H9 (cell line): ENCODE data around the gene FSIP2. TPM values are rescaled to one million over a fixed set of nuclear protein-coding genes. Genes with fewer than 3 reads are reported as not detected.

Source experiments
- DNase-seq: peaks from one replicate; pipeline ENCODE4 v3.0.0-alpha.2; 2017
- H2AFZ ChIP-seq: one replicate; pipeline ENCODE4 v1.6.1; 2013; ENCODE audit warnings: mild to moderate bottlenecking, low read length, control low read depth, moderate library complexity
- H2AK5ac ChIP-seq: 2 replicates; pipeline ENCODE4 v1.6.1; 2013; ENCODE audit warnings: low read length, control low read depth, mixed read lengths; ENCODE audit not compliant: insufficient read length
- H2BK120ac ChIP-seq: one replicate; pipeline ENCODE4 v1.6.1; 2013; ENCODE audit warnings: low read depth, mild to moderate bottlenecking, low read length, control low read depth, inconsistent platforms; ENCODE audit not compliant: poor library complexity, severe bottlenecking
- H2BK12ac ChIP-seq: 2 replicates; pipeline ENCODE4 v1.6.1; 2013; ENCODE audit warnings: low read length, control low read depth, mixed read lengths, low read depth; ENCODE audit not compliant: insufficient read length
- H2BK15ac ChIP-seq: 2 replicates; pipeline ENCODE4 v1.6.1; 2013; ENCODE audit warnings: low read depth, low read length, control low read depth
- H2BK20ac ChIP-seq: one replicate; pipeline ENCODE4 v1.6.1; 2013; ENCODE audit warnings: low read depth, mild to moderate bottlenecking, low read length, control low read depth, inconsistent platforms; ENCODE audit not compliant: poor library complexity, severe bottlenecking
- H2BK5ac ChIP-seq: 2 replicates; pipeline ENCODE4 v1.6.1; 2013; ENCODE audit warnings: low read length, control low read depth, mixed read lengths; ENCODE audit not compliant: insufficient read length
- H3K14ac ChIP-seq: 2 replicates; pipeline ENCODE4 v1.6.1; 2013; ENCODE audit warnings: low read length, control low read depth; ENCODE audit not compliant: insufficient read depth
- H3K18ac ChIP-seq: 2 replicates; pipeline ENCODE4 v1.6.1; 2013; ENCODE audit warnings: low read depth, mild to moderate bottlenecking, mixed read lengths, low read length, control low read depth; ENCODE audit not compliant: insufficient read length
- H3K23ac ChIP-seq: 2 replicates; pipeline ENCODE4 v1.6.1; 2013; ENCODE audit warnings: low read length, control low read depth, mixed read lengths, low read depth; ENCODE audit not compliant: insufficient read length
- H3K23me2 ChIP-seq: 2 replicates; pipeline ENCODE4 v1.6.1; 2013; ENCODE audit warnings: low read depth, mild to moderate bottlenecking, mixed read lengths, low read length, control low read depth; ENCODE audit not compliant: insufficient read length, poor library complexity, severe bottlenecking
- H3K27ac ChIP-seq: 2 replicates; pipeline ENCODE4 v1.5.1; 2013; ENCODE audit warnings: low read length, control low read depth, mixed read lengths, low read depth; ENCODE audit not compliant: insufficient read length
- H3K27me3 ChIP-seq: 2 replicates; pipeline ENCODE4 v1.6.1; 2013; ENCODE audit warnings: low read length, control low read depth, inconsistent platforms; ENCODE audit not compliant: insufficient read depth
- H3K4ac ChIP-seq: 2 replicates; pipeline ENCODE4 v1.6.1; 2013; ENCODE audit warnings: low read depth, mild to moderate bottlenecking, control low read depth, inconsistent platforms, low read length, moderate library complexity
- H3K4me1 ChIP-seq: 2 replicates; pipeline ENCODE4 v1.6.1; 2013; ENCODE audit warnings: low read length, control low read depth, inconsistent platforms; ENCODE audit not compliant: insufficient read depth
- H3K4me2 ChIP-seq: 2 replicates; pipeline ENCODE4 v1.6.1; 2013; ENCODE audit warnings: low read length, control low read depth, mixed read lengths; ENCODE audit not compliant: insufficient read length, insufficient read depth
- H3K56ac ChIP-seq: 2 replicates; pipeline ENCODE4 v1.6.1; 2013; ENCODE audit warnings: low read depth, mild to moderate bottlenecking, mixed read lengths, low read length, control low read depth; ENCODE audit not compliant: insufficient read length
- H3K79me1 ChIP-seq: 2 replicates; pipeline ENCODE4 v1.6.1; 2013; ENCODE audit warnings: low read depth, mild to moderate bottlenecking, moderate library complexity, low read length, control low read depth, inconsistent platforms; ENCODE audit not compliant: insufficient read depth, poor library complexity, severe bottlenecking
- H3K79me2 ChIP-seq: 2 replicates; pipeline ENCODE4 v1.6.1; 2013; ENCODE audit warnings: low read length, control low read depth, inconsistent platforms; ENCODE audit not compliant: insufficient read depth
- H3K9ac ChIP-seq: 2 replicates; pipeline ENCODE4 v1.6.1; 2013; ENCODE audit warnings: low read length, control low read depth, mixed read lengths; ENCODE audit not compliant: insufficient read length; ENCODE audit errors: extremely low read depth
- H3K9me3 ChIP-seq: one replicate; pipeline ENCODE4 v1.6.1; 2013; ENCODE audit warnings: low read depth, low read length, inconsistent platforms; ENCODE audit not compliant: control insufficient read depth
- H3T11ph ChIP-seq: one replicate; pipeline ENCODE4 v1.6.1; 2013; ENCODE audit warnings: mild to moderate bottlenecking, low read length, control low read depth, inconsistent platforms
- H4K20me1 ChIP-seq: one replicate; pipeline ENCODE4 v1.6.1; 2013; ENCODE audit not compliant: control insufficient read depth, insufficient read length, insufficient read depth
- H4K5ac ChIP-seq: 2 replicates; pipeline ENCODE4 v1.6.1; 2013; ENCODE audit warnings: low read depth, mild to moderate bottlenecking, mixed read lengths, low read length, control low read depth; ENCODE audit not compliant: insufficient read length
- H4K8ac ChIP-seq: replicated peaks from 2 replicates; pipeline ENCODE4 v1.6.1; 2013; ENCODE audit warnings: low read length, control low read depth, mixed read lengths, low read depth; ENCODE audit not compliant: insufficient read length
- H4K91ac ChIP-seq: 2 replicates; pipeline ENCODE4 v1.6.1; 2013; ENCODE audit warnings: low read depth, mild to moderate bottlenecking, moderate library complexity, mixed read lengths, low read length, control low read depth; ENCODE audit not compliant: insufficient read length
- H3K27ac Mint-ChIP-seq, 3 experiments: 2 replicates in 2 of 3; 3 replicates in 1 of 3; pipeline ENCODE4 v1.8.0; 2020 to 2021; ENCODE audit warnings: mixed read lengths in 3 of 3, mild to moderate bottlenecking in 1 of 3, moderate library complexity in 1 of 3
- H3K27me3 Mint-ChIP-seq: 2 replicates; pipeline ENCODE4 v1.8.0; 2021; ENCODE audit warnings: low read depth, mild to moderate bottlenecking, moderate library complexity, mixed read lengths
- H3K36me3 Mint-ChIP-seq, 3 experiments: 2 replicates in 2 of 3; 3 replicates in 1 of 3; pipeline ENCODE4 v1.8.0; 2020 to 2021; ENCODE audit warnings: low read depth in 3 of 3, mixed read lengths in 3 of 3; ENCODE audit not compliant: insufficient read depth in 1 of 3
- H3K4me1 Mint-ChIP-seq, 2 experiments: 2 replicates each; pipeline ENCODE4 v1.8.0; 2020; ENCODE audit warnings: mixed read lengths in 2 of 2
- H3K4me3 Mint-ChIP-seq, 2 experiments: 2 replicates in 1 of 2; 3 replicates in 1 of 2; pipeline ENCODE4 v1.8.0; 2020 to 2021; ENCODE audit warnings: mild to moderate bottlenecking in 2 of 2, mixed read lengths in 2 of 2, moderate library complexity in 1 of 2
- H3K9me3 Mint-ChIP-seq, 2 experiments: 2 replicates in 1 of 2; 3 replicates in 1 of 2; pipeline ENCODE4 v1.8.0; 2020; ENCODE audit warnings: mild to moderate bottlenecking in 2 of 2, mixed read lengths in 2 of 2, moderate library complexity in 1 of 2
- CTCF ChIP-seq: fragments of 200-600 bp; sonication (generic); conservative IDR thresholded peaks from 3 replicates; pipeline ENCODE4 v1.8.0; 2021; ENCODE audit warnings: antibody characterized with exemption, mild to moderate bottlenecking
- total RNA-seq: library from RNA; stranded (reverse); gene quantifications from 2 replicates; pipeline ENCODE4 v1.2.1, GENCODE V29; 2021

The FSIP2 gene
- total RNA-seq, 1 experiment from 2014 or later: 2.4 TPM

- Histone ChIP-seq H3K27ac (no peak overlapping the region), H3K4ac (no peak overlapping the region), H3K79me2 (no peaks in the 10 kb centered on the region; the same call in 1 of the 2 replicates), H3K14ac (no peak overlapping the region), H4K5ac (no peak overlapping the region), H3K23ac (no peak overlapping the region), H3T11ph (no peak overlapping the region), H4K20me1 (no peaks in the 10 kb centered on the region), H3K79me1 (no peaks in the 10 kb centered on the region), H2BK120ac (no peak overlapping the region), H3K9me3 (no peaks in the 10 kb centered on the region), H2BK5ac (no peak overlapping the region), H3K27me3 (no peaks in the 10 kb centered on the region), H3K4me1 (no peaks in the 10 kb centered on the region), H2AK5ac (no peak overlapping the region), H4K91ac (no peak overlapping the region), H2BK15ac (no peak overlapping the region), H3K23me2 (no peaks in the 10 kb centered on the region), H4K8ac (no peak overlapping the region), H2AFZ (no peak overlapping the region), H2BK20ac (no peak overlapping the region), H3K4me2 (no peak overlapping the region), H3K18ac (no peak overlapping the region), H3K9ac (no peak overlapping the region), H3K56ac (no peak overlapping the region), H2BK12ac (no peak overlapping the region)
- Mint-ChIP-seq H3K27ac (no peak overlapping the region), H3K4me1 (peaks cover 13 to 18% of the 10 kb centered on the region in 2 experiments; a peak in 3 of 4 replicates), H3K4me3 (no peak overlapping the region), H3K9me3 (no peaks in the 10 kb centered on the region), H3K27me3 (no peaks in the 10 kb centered on the region), H3K36me3 (peaks cover 0 to 5% (median 2%) of the 10 kb centered on the region in 3 experiments; a peak in 3 of 7 replicates)
- no peak for DNase-seq
- TF ChIP-seq CTCF: no peak
Measured at GRCh38 chr2:185859506-185859905, 120.9 kb downstream of the FSIP2 start.
